K562 (cell line): ENCODE results near the gene KMO. TPM values are rescaled to one million over a fixed set of nuclear protein-coding genes. Genes with fewer than 3 reads are reported as not detected.
A peak's percentile ranks its signal among the peaks of the same experiment; 100 is the strongest.

Experiments
- NUFIP1 ChIP-seq: fragments of 450-650 bp; IDR thresholded peaks from 2 replicates; pipeline ENCODE4 v1.6.1; 2018; ENCODE audit not compliant: partially characterized antibody
- polyA plus RNA-seq, 8 experiments: library from polyadenylated mRNA; depleted of rRNA in 4 of 8; stranded (reverse) in 5 of 8; unstranded in 3 of 8; fragments of >200 nt; fragmentation: Nextera tagmentation in 2 of 8; fragmentation: Illumina TruSeq in 1 of 8; extraction: Ambion mirVana in 2 of 8; extraction: Trizol in 1 of 8; gene quantifications; 2 replicates each; pipeline versions ENCODE4 v1.2.1 to v1.2.3, GENCODE V29; 2011 to 2014; ENCODE audit warnings: inconsistent platforms in 1 of 8, missing spikeins in 1 of 8
- total RNA-seq, 7 experiments: library from RNA; depleted of rRNA in 6 of 7; stranded (reverse); fragments of >200 nt in 6 of 7; fragmentation: Illumina TruSeq in 2 of 7; extraction: Trizol in 2 of 7; gene quantifications; 2 replicates each; pipeline versions ENCODE4 v1.2.1 to v1.2.3, GENCODE V29; 2011 to 2021; ENCODE audit warnings: low replicate concordance in 1 of 7
- TF ChIP-seq, protein P1 (sequence below): fragments of 450-650 bp; IDR thresholded peaks from 2 replicates; pipeline ENCODE4 v1.6.1; 2016; ENCODE audit warnings: low read depth
- TF ChIP-seq, protein P2 (sequence below): sonication (generic); formaldehyde crosslinking; IDR thresholded peaks from 2 replicates; pipeline ENCODE4 v1.8.0; 2022; ENCODE audit warnings: mild to moderate bottlenecking, missing genetic modification reagents
- TF ChIP-seq, protein P3 (sequence below): fragments of 450-650 bp; formaldehyde crosslinking; IDR thresholded peaks from 2 replicates; pipeline ENCODE4 v1.4.0; 2020; ENCODE audit warnings: mild to moderate bottlenecking, moderate library complexity

KMO gene
- total and polyA plus RNA-seq, 9 of the 15 experiments (the other 6 are each of a cell fraction or from before 2014, with no cell fraction given): 0.01 to 0.11 (median 0.01) TPM; not detected in 6

DNA sequence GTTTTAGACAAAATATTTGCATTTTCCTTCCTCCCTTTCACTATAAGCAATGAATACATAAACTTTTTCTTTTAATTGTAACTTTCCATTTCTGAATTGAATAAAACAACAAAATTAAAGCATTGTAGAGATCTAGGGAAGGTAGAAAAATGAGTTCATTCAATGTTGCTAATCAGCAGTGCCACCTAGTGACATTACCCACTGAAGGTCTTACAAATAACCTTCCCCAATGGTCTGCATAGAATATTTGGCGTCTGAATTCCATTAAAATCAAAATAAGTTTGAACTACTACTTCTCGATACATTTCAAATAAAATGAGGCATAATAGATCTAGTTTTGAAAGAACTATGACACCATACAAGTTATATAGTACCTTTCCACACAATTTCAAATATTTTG, 32.3 kb upstream of the KMO start (continued):
- TF ChIP-seq, protein P1, sequence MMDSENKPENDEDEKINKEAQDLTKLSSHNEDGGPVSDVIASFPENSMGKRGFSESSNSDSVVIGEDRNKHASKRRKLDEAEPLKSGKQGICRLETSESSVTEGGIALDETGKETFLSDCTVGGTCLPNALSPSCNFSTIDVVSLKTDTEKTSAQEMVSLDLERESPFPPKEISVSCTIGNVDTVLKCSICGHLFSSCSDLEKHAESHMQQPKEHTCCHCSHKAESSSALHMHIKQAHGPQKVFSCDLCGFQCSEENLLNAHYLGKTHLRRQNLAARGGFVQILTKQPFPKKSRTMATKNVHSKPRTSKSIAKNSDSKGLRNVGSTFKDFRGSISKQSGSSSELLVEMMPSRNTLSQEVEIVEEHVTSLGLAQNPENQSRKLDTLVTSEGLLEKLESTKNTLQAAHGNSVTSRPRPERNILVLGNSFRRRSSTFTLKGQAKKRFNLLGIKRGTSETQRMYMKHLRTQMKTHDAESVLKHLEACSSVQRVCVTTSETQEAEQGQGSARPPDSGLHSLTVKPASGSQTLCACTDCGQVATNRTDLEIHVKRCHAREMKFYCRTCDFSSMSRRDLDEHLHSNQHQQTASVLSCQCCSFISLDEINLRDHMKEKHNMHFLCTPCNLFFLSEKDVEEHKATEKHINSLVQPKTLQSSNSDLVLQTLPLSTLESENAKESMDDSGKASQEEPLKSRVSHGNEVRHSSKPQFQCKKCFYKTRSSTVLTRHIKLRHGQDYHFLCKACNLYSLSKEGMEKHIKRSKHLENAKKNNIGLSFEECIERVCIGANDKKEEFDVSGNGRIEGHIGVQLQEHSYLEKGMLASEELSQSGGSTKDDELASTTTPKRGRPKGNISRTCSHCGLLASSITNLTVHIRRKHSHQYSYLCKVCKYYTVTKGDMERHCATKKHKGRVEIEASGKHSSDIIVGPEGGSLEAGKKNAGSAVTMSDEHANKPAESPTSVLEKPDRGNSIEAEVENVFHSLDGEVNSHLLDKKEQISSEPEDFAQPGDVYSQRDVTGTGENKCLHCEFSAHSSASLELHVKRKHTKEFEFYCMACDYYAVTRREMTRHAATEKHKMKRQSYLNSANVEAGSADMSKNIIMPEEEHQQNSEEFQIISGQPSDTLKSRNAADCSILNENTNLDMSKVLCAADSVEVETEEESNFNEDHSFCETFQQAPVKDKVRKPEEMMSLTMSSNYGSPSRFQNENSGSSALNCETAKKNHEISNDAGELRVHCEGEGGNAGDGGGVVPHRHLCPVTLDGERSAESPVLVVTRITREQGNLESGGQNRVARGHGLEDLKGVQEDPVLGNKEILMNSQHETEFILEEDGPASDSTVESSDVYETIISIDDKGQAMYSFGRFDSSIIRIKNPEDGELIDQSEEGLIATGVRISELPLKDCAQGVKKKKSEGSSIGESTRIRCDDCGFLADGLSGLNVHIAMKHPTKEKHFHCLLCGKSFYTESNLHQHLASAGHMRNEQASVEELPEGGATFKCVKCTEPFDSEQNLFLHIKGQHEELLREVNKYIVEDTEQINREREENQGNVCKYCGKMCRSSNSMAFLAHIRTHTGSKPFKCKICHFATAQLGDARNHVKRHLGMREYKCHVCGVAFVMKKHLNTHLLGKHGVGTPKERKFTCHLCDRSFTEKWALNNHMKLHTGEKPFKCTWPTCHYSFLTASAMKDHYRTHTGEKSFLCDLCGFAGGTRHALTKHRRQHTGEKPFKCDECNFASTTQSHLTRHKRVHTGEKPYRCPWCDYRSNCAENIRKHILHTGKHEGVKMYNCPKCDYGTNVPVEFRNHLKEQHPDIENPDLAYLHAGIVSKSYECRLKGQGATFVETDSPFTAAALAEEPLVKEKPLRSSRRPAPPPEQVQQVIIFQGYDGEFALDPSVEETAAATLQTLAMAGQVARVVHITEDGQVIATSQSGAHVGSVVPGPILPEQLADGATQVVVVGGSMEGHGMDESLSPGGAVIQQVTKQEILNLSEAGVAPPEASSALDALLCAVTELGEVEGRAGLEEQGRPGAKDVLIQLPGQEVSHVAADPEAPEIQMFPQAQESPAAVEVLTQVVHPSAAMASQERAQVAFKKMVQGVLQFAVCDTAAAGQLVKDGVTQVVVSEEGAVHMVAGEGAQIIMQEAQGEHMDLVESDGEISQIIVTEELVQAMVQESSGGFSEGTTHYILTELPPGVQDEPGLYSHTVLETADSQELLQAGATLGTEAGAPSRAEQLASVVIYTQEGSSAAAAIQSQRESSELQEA: no peak
- TF ChIP-seq, protein P2, sequence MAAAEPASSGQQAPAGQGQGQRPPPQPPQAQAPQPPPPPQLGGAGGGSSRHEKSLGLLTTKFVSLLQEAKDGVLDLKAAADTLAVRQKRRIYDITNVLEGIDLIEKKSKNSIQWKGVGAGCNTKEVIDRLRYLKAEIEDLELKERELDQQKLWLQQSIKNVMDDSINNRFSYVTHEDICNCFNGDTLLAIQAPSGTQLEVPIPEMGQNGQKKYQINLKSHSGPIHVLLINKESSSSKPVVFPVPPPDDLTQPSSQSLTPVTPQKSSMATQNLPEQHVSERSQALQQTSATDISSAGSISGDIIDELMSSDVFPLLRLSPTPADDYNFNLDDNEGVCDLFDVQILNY (CRISPR knock-in tag): no peak
- TF ChIP-seq, protein P3, sequence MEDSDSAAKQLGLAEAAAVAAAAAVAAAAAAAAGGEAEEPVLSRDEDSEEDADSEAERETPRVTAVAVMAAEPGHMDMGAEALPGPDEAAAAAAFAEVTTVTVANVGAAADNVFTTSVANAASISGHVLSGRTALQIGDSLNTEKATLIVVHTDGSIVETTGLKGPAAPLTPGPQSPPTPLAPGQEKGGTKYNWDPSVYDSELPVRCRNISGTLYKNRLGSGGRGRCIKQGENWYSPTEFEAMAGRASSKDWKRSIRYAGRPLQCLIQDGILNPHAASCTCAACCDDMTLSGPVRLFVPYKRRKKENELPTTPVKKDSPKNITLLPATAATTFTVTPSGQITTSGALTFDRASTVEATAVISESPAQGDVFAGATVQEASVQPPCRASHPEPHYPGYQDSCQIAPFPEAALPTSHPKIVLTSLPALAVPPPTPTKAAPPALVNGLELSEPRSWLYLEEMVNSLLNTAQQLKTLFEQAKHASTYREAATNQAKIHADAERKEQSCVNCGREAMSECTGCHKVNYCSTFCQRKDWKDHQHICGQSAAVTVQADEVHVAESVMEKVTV (CRISPR knock-in tag): peak; percentile 54; the same call in 1 of the 2 replicates
- no peak for TF ChIP-seq NUFIP1
